MM.1S (cell line): ENCODE results near the gene C19orf85.

Source experiments
- DNase-seq: peaks from one replicate; pipeline ENCODE4 v3.0.0-alpha.2; 2015
- H2AFZ ChIP-seq: fragments of 300-600 bp; sonication (generic); 2 replicates; pipeline ENCODE4 v1.6.0; 2016; ENCODE audit warnings: antibody characterized with exemption, low read length
- H3F3A ChIP-seq: fragments of 300-600 bp; sonication (generic); 2 replicates; pipeline ENCODE4 v1.6.1; 2016; ENCODE audit warnings: mild to moderate bottlenecking, antibody characterized with exemption, low read length, moderate library complexity, mixed read lengths; ENCODE audit not compliant: insufficient read depth
- H3K27ac ChIP-seq: fragments of 300-600 bp; sonication (generic); 2 replicates; pipeline ENCODE4 v1.5.1; 2016; ENCODE audit warnings: mild to moderate bottlenecking, low read length
- H3K27me3 ChIP-seq: fragments of 300-600 bp; sonication (generic); replicated peaks from 2 replicates; pipeline ENCODE4 v1.6.0; 2016; ENCODE audit warnings: low read length; ENCODE audit not compliant: insufficient read depth
- H3K36me3 ChIP-seq: fragments of 300-600 bp; sonication (generic); replicated peaks from 2 replicates; pipeline ENCODE4 v1.6.1; 2016; ENCODE audit warnings: mild to moderate bottlenecking, low read length, mixed read lengths; ENCODE audit not compliant: insufficient read depth
- H3K4me1 ChIP-seq: fragments of 300-600 bp; sonication (generic); 2 replicates; pipeline ENCODE4 v1.6.1; 2016; ENCODE audit warnings: low read length, mixed read lengths
- H3K4me2 ChIP-seq: fragments of 300-600 bp; sonication (generic); 2 replicates; pipeline ENCODE4 v1.6.0; 2016; ENCODE audit warnings: low read depth, low read length
- H3K4me3 ChIP-seq: fragments of 300-600 bp; sonication (generic); 2 replicates; pipeline ENCODE4 v1.5.1; 2016; ENCODE audit warnings: low read length, mixed read lengths
- H3K79me2 ChIP-seq: fragments of 300-600 bp; sonication (generic); 2 replicates; pipeline ENCODE4 v1.6.1; 2016; ENCODE audit warnings: mixed run types, low read length, mixed read lengths
- H3K9ac ChIP-seq: fragments of 300-600 bp; sonication (generic); 2 replicates; pipeline ENCODE4 v1.6.1; 2016; ENCODE audit warnings: low read length, mixed read lengths
- H3K9me2 ChIP-seq: fragments of 300-600 bp; sonication (generic); replicated peaks from 2 replicates; pipeline ENCODE4 v1.6.1; 2016; ENCODE audit warnings: mild to moderate bottlenecking, low read length, mixed read lengths; ENCODE audit not compliant: insufficient read depth
- H3K9me3 ChIP-seq: fragments of 300-600 bp; sonication (generic); replicated peaks from 2 replicates; pipeline ENCODE4 v1.6.1; 2016; ENCODE audit warnings: mild to moderate bottlenecking, low read length, mixed read lengths; ENCODE audit not compliant: insufficient read depth
- H4K20me1 ChIP-seq: fragments of 300-600 bp; sonication (generic); 2 replicates; pipeline ENCODE4 v1.6.1; 2016; ENCODE audit warnings: mild to moderate bottlenecking, low read length, moderate library complexity, mixed read lengths; ENCODE audit not compliant: insufficient read depth
- CTCF ChIP-seq: fragments of 300-600 bp; sonication (generic); IDR thresholded peaks from 2 replicates; pipeline ENCODE4 v1.5.1; 2016; ENCODE audit warnings: antibody characterized with exemption, low read length, mixed read lengths
- EZH2 ChIP-seq: fragments of 300-600 bp; sonication (generic); optimal IDR thresholded peaks from 2 replicates; pipeline ENCODE3; 2017; ENCODE audit warnings: low read depth, mild to moderate bottlenecking, antibody characterized with exemption, low read length, mixed read lengths
- EZH2phosphoT487 ChIP-seq: fragments of 300-600 bp; sonication (generic); IDR thresholded peaks from 2 replicates; pipeline ENCODE4 v1.6.1; 2018; ENCODE audit warnings: antibody characterized with exemption, low read length

Gene C19orf85

GRCh38 chr19:55463583-55464031, 944 bp downstream of the C19orf85 start:
- peaks cover 47% of the 10 kb centered on the region for H3K27me3 ChIP-seq
- H3K4me1 ChIP-seq: 0 out of 2 replicates have a peak, but pooled peaks cover 5% of the 10 kb centered on the region
- DNase-seq: no peak
- H3K36me3 ChIP-seq: no peaks in the 10 kb centered on the region
- H3K9me3 ChIP-seq: no peaks in the 10 kb centered on the region
- peaks cover 4% of the 10 kb centered on the region; the same call in 1 of the 2 replicates for H3K79me2 ChIP-seq
- H2AFZ ChIP-seq: no peak overlapping the region
- no peaks in the 10 kb centered on the region for H4K20me1 ChIP-seq
- H3K9me2 ChIP-seq: no peaks in the 10 kb centered on the region
- H3K9ac ChIP-seq: no peak overlapping the region
- TF ChIP-seq EZH2: no peak
- no peak for TF ChIP-seq CTCF
- TF ChIP-seq EZH2phosphoT487: no peak
- H3F3A ChIP-seq: 0 out of 2 replicates have a peak, but pooled peaks cover 4% of the 10 kb centered on the region
- no peak overlapping the region for H3K4me2 ChIP-seq
- H3K27ac ChIP-seq: no peak overlapping the region
- no peak overlapping the region for H3K4me3 ChIP-seq

DNA sequence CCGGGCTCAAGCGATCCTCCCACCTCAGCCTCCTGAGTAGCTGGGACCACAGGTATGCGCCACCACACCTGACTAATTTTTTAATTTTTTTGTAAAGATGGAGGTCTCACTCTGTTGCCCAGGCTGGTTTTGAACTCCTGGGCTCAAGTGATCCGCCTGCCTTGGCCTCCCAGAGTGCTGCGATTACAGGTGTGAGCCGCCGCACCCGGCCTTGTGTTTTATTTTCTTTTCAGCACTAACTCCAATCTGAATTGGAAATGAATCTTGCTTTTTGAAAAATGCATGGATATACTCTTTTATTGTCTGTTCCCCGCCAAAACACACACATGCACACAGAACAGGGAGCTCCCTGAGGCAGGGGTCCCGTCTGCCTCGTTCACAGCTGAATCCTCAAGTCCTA, 1.8 kb downstream of the C19orf85 start:
- no peak overlapping the region for H3K4me3 ChIP-seq
- H3K36me3 ChIP-seq: no peaks in the 10 kb centered on the region
- DNase-seq: no peak
- no peak overlapping the region for H3K27ac ChIP-seq
- no peak for TF ChIP-seq CTCF
- no peak for TF ChIP-seq EZH2phosphoT487
- no peak for TF ChIP-seq EZH2
- no peaks in the 10 kb centered on the region for H4K20me1 ChIP-seq
- no peak overlapping the region for H3K9ac ChIP-seq
- H3K9me2 ChIP-seq: no peaks in the 10 kb centered on the region
- no peaks in the 10 kb centered on the region for H3K9me3 ChIP-seq
- H3F3A ChIP-seq: 0 out of 2 replicates have a peak, but pooled peaks cover 4% of the 10 kb centered on the region
- no peak overlapping the region for H2AFZ ChIP-seq
- peaks cover 4% of the 10 kb centered on the region; the same call in 1 of the 2 replicates for H3K79me2 ChIP-seq
- H3K27me3 ChIP-seq: peaks cover 47% of the 10 kb centered on the region
- H3K4me2 ChIP-seq: no peak overlapping the region
- H3K4me1 ChIP-seq: 0 out of 2 replicates have a peak, but pooled peaks cover 5% of the 10 kb centered on the region

DNA sequence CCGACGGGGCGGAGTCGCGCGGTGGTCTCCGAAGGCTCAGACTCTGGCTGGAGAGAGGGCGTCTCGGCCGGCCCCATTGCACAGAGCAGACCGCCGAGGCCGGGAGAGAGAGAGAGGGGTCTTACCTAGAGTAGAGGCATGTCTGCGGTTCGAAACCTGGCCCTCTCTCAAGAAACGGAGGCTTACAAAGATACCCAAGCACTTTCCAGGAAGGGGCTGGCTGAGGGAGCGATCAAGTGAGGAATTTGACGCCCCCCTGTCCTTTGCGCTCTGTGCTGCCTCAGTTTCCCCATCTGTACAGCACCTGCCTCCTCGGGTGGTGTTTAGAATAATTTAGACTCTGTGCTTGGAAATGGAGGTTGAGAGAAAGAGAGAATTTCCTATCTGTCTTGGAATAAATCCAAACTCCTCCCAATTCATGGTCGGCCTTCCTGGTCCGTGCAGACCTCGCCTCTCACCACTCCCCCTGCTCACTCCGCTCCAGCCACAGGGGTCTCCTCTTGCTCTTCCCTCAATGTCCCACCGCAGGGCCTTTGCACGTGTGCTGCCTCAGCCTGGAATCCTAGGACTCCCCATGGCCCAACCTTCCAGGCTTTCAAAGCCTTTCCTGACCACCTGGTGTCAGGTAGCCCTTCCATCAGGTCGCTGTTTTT, 2.5 kb downstream of the C19orf85 start:
- H3K4me1 ChIP-seq: 0 out of 2 replicates have a peak, but pooled peaks cover 5% of the 10 kb centered on the region
- H2AFZ ChIP-seq: peak overlapping the region; percentile 97
- H3K36me3 ChIP-seq: no peaks in the 10 kb centered on the region
- peak overlapping the region; percentile 97 for H3K4me2 ChIP-seq
- H3F3A ChIP-seq: 0 out of 2 replicates have a peak, but pooled peaks cover 4% of the 10 kb centered on the region
- peak overlapping the region; percentile 60; the same call in 1 of the 2 replicates for H3K9ac ChIP-seq
- peak overlapping the region; percentile 70 for H3K4me3 ChIP-seq
- H3K27ac ChIP-seq: no peak overlapping the region
- no peak for DNase-seq
- peaks cover 45% of the 10 kb centered on the region for H3K27me3 ChIP-seq
- TF ChIP-seq EZH2phosphoT487 (no peak), EZH2 (no peak), CTCF (no peak)
- no peaks in the 10 kb centered on the region for H4K20me1 ChIP-seq
- H3K79me2 ChIP-seq: peaks cover 4% of the 10 kb centered on the region; the same call in 1 of the 2 replicates
- no peaks in the 10 kb centered on the region for H3K9me3 ChIP-seq
- H3K9me2 ChIP-seq: no peaks in the 10 kb centered on the region
